ENCODE data around the gene ENOSF1. TPM values are rescaled to one million over a fixed set of nuclear protein-coding genes. Genes with fewer than 3 reads are reported as not detected.

ENOSF1 gene
- total and polyA plus RNA-seq, 10 of the 15 experiments (the other 5 are each of a cell fraction or from before 2014, with no cell fraction given): 12.5 to 43.3 (median 29.5) TPM

GRCh38 chr18:708096-708495 lies 4.3 kb downstream of the ENOSF1 start:
- DNase-seq (ENCODE audit: low read depth, low spot score): no peak
- H4K20me1 ChIP-seq (ENCODE audit: control insufficient read depth, insufficient read depth): no peaks in the 10 kb centered on the region
- ChIA-PET POLR2A (no interaction called here), CTCF (interaction anchor here (0.7 to 1.2 kb wide), 2 partner anchors 84 to 270 kb away, joined by 3 to 6 read pairs; no protein-coding TSS in a partner anchor), RAD21 (ENCODE audit: unreplicated experiment) (interaction anchor here (0.5 kb wide), 1 partner anchor 73 kb away, joined by 3 read pairs; no protein-coding TSS in a partner anchor), SMC1A (ENCODE audit: uncharacterized antibody, unreplicated experiment) (interaction anchor here (1.1 to 2.9 kb wide), 2 partner anchors 50 to 84 kb away, joined by 3 to 13 read pairs; no protein-coding TSS in a partner anchor)
- BruUV-seq (replicated peaks): no TSS peak
- H2AFZ ChIP-seq (ENCODE audit: control insufficient read depth, low read depth, low read length): no peak overlapping the region
- H3K9me3 ChIP-seq (replicated peaks; ENCODE audit: control insufficient read depth, insufficient read depth, low read length): no peaks in the 10 kb centered on the region
- WGBS (ENCODE audit: insufficient coverage, insufficient replicate concordance, low lambda C conversion rate, missing lambda C conversion rate): 79% methylated on average over 9 of the region's 10 CpGs
- no peak overlapping the region for H3K4me2 ChIP-seq (ENCODE audit: control insufficient read depth, insufficient read depth)
- peaks cover 17% of the 10 kb centered on the region for H3K79me2 ChIP-seq (ENCODE audit: control insufficient read depth, insufficient read depth, low read length)
- H3K4me1 ChIP-seq (ENCODE audit: control insufficient read depth, insufficient read depth, low read length): no peaks in the 10 kb centered on the region; the same call in 1 of the 2 replicates
- ATAC-seq: no peak
- intact Hi-C loops (cut with micrococcal nuclease; ENCODE audit: unreplicated experiment): no loop called here
- no peak for TF ChIP-seq POLR2A (IDR thresholded peaks at IDR 0.05; ENCODE audit: low read depth, low read length)
- TF ChIP-seq IKZF2 (IDR thresholded peaks at IDR 0.05): no peak
- no peak for TF ChIP-seq KAT2A (conservative IDR thresholded peaks at IDR 0.05; ENCODE audit: control insufficient read depth, low read depth, low read length)
- no peak for TF ChIP-seq ZNF207 (IDR thresholded peaks at IDR 0.05; ENCODE audit: borderline replicate concordance)
- TF ChIP-seq IRF3 (IDR thresholded peaks at IDR 0.05): no peak
- TF ChIP-seq MEF2A (IDR thresholded peaks at IDR 0.05; ENCODE audit: insufficient read depth, low read depth, low read length): no peak
- no peak for TF ChIP-seq NR2F1 (conservative IDR thresholded peaks at IDR 0.05)
- no peaks in the 10 kb centered on the region for H3K27me3 ChIP-seq (replicated peaks in 1 of 2; ENCODE audit: control insufficient read depth in 2 of 2, insufficient read depth in 2 of 2, low read length in 1 of 2)
- no peak overlapping the region for H3K27ac ChIP-seq (ENCODE audit: control insufficient read depth, insufficient read depth)
- no peaks in the 10 kb centered on the region for H3K36me3 ChIP-seq (ENCODE audit: control insufficient read depth in 2 of 2, insufficient read depth in 2 of 2, low read length in 1 of 2)
- H3K4me3 ChIP-seq: no peak overlapping the region
- no peak overlapping the region for H3K9ac ChIP-seq (ENCODE audit: control insufficient read depth, insufficient read depth, low read length)
- FAIRE-seq: no peak
- in situ Hi-C loops (cut with MboI): no loop called here

DNA sequence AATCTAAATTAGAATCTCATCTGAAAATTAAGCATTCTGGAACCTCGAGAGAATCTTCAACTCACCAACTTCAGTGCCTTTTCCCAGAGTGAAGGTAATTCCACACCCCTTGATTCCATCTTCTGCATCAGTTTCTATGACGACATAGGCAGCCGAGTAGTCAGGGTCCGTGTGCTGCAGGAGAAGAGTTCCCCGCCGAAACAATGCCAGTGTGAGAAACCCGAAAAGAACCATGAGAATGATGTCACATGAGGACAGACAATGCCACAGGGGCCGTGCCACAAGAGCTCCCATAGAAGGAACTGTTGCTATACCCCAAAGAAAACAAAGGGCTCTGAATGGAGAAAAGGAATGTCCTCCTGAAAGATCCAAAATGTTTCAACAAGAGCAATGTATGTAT lies 6.0 kb downstream of the ENOSF1 start:
- ChIA-PET CTCF (interaction anchor here (0.9 to 1.2 kb wide), 3 partner anchors 9 to 133 kb away, joined by 4 read pairs; no protein-coding TSS in a partner anchor), SMC1A (ENCODE audit: uncharacterized antibody, unreplicated experiment) (interaction anchor here (0.8 to 2.9 kb wide), 3 partner anchors 34 to 82 kb away, joined by 3 to 13 read pairs (median 4); no protein-coding TSS in a partner anchor), POLR2A (no interaction called here), RAD21 (ENCODE audit: unreplicated experiment) (interaction anchor here (1.6 to 2.1 kb wide), 2 partner anchors 82 to 124 kb away, joined by 4 to 6 read pairs; no protein-coding TSS in a partner anchor)
- Histone ChIP-seq H3K27me3 (replicated peaks in 1 of 2; ENCODE audit: control insufficient read depth in 2 of 2, insufficient read depth in 2 of 2, low read length in 1 of 2) (no peaks in the 10 kb centered on the region), H3K27ac (ENCODE audit: control insufficient read depth, insufficient read depth) (no peak overlapping the region), H2AFZ (ENCODE audit: control insufficient read depth, low read depth, low read length) (no peak overlapping the region), H3K9me3 (replicated peaks; ENCODE audit: control insufficient read depth, insufficient read depth, low read length) (no peaks in the 10 kb centered on the region), H3K79me2 (ENCODE audit: control insufficient read depth, insufficient read depth, low read length) (peaks cover 14% of the 10 kb centered on the region), H3K4me2 (ENCODE audit: control insufficient read depth, insufficient read depth) (no peak overlapping the region), H3K4me3 (no peak overlapping the region), H3K4me1 (ENCODE audit: control insufficient read depth, insufficient read depth, low read length) (no peaks in the 10 kb centered on the region; the same call in 1 of the 2 replicates), H3K36me3 (ENCODE audit: control insufficient read depth in 2 of 2, insufficient read depth in 2 of 2, low read length in 1 of 2) (no peaks in the 10 kb centered on the region), H3K9ac (ENCODE audit: control insufficient read depth, insufficient read depth, low read length) (no peak overlapping the region), H4K20me1 (ENCODE audit: control insufficient read depth, insufficient read depth) (no peaks in the 10 kb centered on the region)
- in situ Hi-C loops (cut with MboI) (no loop called here), intact Hi-C loops (cut with micrococcal nuclease; ENCODE audit: unreplicated experiment) (no loop called here)
- 100% methylated on average over 8 of the region's 8 CpGs for WGBS (ENCODE audit: insufficient coverage, insufficient replicate concordance, low lambda C conversion rate, missing lambda C conversion rate)
- DNase-seq (ENCODE audit: low read depth, low spot score) (no peak), ATAC-seq (no peak), FAIRE-seq (no peak)
- no TSS peak for BruUV-seq (replicated peaks)
- TF ChIP-seq ZSCAN29 (IDR thresholded peaks at IDR 0.05) (no peak), ZBED1 (IDR thresholded peaks at IDR 0.05; ENCODE audit: borderline replicate concordance) (no peak), NR2C2 (IDR thresholded peaks at IDR 0.05; ENCODE audit: borderline replicate concordance, control insufficient read depth, insufficient read length, low read depth) (no peak), FOXM1 (IDR thresholded peaks at IDR 0.05; ENCODE audit: low read depth, low read length) (no peak), MTA3 (IDR thresholded peaks at IDR 0.05; ENCODE audit: borderline replicate concordance, low read length) (no peak), NBN (IDR thresholded peaks at IDR 0.05) (no peak), PAX5 (IDR thresholded peaks at IDR 0.05; ENCODE audit: borderline replicate concordance, low read depth, low read length) (no peak), SMAD5 (IDR thresholded peaks at IDR 0.05; ENCODE audit: low read depth) (no peak), NR2F1 (conservative IDR thresholded peaks at IDR 0.05) (no peak)
- TF ChIP-seq, protein P1, sequence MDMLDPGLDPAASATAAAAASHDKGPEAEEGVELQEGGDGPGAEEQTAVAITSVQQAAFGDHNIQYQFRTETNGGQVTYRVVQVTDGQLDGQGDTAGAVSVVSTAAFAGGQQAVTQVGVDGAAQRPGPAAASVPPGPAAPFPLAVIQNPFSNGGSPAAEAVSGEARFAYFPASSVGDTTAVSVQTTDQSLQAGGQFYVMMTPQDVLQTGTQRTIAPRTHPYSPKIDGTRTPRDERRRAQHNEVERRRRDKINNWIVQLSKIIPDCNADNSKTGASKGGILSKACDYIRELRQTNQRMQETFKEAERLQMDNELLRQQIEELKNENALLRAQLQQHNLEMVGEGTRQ (IDR thresholded peaks at IDR 0.05; ENCODE audit: borderline replicate concordance, low read depth, low read length): no peak

All from GM12878 (cell line).